COLO668 (cell line): ENCODE measurements around the gene ZNF536.
"Not testable (repeated sequence)": the region's sequence is repeated elsewhere in the genome, so short reads cannot be mapped to it uniquely, and the experiment has no call there.

Source experiments
- DNase-seq: peaks from one replicate; lab custom pipeline; 2025; ENCODE audit not compliant: unreplicated experiment; lab: John Stamatoyannopoulos, UW

Gene ZNF536

GRCh38 chr19:30473334-30473867, 101.2 kb downstream of the ZNF536 start:
- DNase-seq = no peak

GRCh38 chr19:30476997-30477396, 104.8 kb downstream of the ZNF536 start:
- no peak for DNase-seq

- DNase-seq = no peak
Observed at GRCh38 chr19:30479231-30479630, 107.0 kb downstream of the ZNF536 start.

DNA sequence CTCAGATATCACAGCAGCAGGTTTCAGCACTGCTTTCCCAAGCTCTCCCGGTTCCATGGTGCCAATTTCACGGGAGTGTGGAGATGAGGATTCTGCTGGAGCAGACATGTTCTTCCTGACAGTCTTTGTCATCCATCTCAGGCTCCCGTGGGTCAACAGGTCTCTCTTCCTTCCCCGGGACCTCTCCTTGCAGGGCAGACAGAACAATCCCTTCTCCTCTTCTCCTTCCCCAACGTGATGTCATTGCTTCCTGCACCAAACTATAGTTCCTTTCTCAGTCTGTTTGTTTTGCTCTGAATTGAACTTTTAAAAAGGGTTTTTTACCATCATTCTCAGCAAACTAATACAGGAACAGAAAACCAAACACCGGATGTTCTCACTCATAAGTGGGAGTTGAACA, 107.9 kb downstream of the ZNF536 start:
- no peak for DNase-seq

- DNase-seq = no peak
Observed at GRCh38 chr19:30481063-30481462, 108.9 kb downstream of the ZNF536 start.

DNA sequence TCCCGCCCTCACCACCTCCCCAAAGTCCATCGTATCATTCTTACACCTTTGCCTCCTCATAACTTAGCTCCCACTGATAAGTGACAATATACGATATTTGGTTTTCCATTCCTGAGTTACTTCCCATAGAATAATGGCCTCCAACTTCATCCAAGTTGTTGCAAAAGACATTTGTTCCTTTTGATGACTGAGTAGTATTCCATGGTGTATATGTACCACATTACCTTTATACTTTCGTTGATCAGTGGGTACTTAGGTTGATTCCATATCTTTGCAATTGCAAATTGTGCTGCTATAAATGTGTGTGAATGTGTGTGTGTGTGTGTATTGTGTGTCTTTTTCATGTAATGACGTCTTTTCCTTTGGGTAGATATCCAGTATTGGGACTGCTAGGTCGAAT, 109.6 kb downstream of the ZNF536 start:
- no peak for DNase-seq

DNA sequence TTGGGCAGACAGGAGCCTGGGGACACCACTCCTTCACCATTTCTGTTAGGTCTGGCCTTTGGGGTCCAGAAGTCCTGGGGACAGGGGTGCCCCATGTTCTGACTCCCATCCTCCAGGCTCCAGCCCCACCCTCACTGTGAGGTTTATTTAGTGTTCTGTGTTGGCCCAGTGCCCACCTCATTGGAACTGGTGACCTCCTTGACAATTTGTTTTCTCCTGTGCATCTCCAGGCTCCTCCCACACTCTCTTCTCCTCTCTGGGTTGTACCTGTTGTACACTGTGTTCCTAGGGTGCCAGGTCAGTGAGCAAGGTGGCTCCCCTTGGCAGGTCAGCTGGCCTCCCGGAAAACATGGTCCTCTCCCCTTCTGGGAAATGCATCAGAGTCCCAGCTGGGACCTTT, 110.8 kb downstream of the ZNF536 start:
- no peak for DNase-seq

- not testable (repeated sequence) for DNase-seq
Observed at GRCh38 chr19:30486250-30486649, 114.1 kb downstream of the ZNF536 start.

- DNase-seq = no peak
Observed at GRCh38 chr19:30487178-30487577, 115.0 kb downstream of the ZNF536 start.

GRCh38 chr19:30488191-30488590, 116.0 kb downstream of the ZNF536 start:
- no peak for DNase-seq

DNA sequence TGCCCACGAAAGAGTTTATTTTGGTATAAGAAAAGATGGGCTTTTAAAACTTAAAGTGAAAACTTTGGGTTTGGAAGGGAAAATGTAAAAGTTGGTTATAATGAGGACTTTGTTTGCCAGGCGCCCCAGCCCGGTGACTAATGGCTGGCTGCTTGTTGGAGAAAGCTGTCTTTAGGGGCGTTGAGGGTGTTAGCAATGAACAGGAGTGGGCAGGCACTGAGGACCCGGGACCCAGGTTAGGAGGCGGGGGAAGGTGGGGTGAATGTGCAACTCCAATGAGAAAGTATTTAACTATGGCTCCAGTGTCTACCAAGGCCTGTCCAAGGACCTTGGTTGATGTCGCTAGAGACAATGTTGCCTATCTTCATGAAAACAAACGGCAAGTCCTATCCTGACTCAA, 118.6 kb downstream of the ZNF536 start:
- no peak for DNase-seq

DNA sequence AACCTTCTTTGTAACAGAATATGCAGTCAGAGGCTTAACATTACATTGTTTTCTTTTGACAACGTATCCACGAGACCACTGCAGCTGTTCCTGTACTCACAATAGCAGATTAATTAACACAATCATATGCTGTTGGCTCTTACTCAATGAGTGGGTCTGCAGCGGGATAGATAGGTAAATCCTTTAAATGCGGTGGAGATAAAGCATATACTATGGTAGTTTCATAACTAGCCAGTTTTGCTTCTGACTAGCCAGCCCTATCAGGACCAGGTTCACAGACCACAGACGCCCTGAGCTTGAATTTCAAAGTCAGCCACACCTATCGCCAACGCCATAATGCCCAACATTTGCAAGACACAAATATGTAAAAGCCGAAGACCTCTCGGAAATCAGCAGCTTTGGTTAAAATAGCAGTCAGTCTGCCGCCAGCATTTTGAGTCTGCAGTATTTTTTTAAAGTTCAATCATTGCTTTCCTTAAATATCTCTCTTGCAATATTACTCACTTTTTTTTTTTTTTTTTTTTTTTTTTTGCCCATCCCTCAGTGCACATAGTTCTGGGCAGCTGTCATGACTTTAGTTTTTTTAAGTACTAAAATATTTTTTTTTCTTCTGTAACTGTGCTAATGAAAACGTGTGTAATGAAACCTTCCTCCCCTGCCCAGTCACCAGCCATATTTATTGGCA, 120.5 kb downstream of the ZNF536 start:
- DNase-seq = no peak

- DNase-seq = no peak
Observed at GRCh38 chr19:30497034-30497433, 124.8 kb downstream of the ZNF536 start.

- not testable (repeated sequence) for DNase-seq
Observed at GRCh38 chr19:30498085-30498484, 125.9 kb downstream of the ZNF536 start.

DNA sequence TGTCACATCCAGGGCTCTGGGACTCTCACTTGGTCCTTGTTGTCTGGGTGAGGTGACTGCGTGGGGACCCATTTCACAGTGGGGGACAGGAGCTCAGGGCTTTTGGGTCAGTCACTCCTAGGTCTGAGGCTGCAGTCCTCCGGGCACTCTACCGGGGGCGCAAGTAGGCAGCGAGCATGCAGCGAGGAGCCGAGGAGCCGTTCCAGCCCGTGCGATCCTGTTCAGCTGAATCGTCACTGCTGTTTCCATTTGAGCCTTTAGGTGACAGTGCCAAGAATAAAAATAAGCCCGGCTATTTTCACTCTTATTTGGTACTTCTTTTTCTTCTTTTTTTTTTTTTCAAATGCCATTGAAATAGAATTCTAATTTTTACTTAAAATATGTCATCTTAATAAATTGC, 126.5 kb downstream of the ZNF536 start:
- no peak for DNase-seq

- DNase-seq = no peak
Observed at GRCh38 chr19:30504272-30504671, 132.1 kb downstream of the ZNF536 start.

GRCh38 chr19:30512176-30513081, 140.2 kb downstream of the ZNF536 start:
- DNase-seq = no peak

DNA sequence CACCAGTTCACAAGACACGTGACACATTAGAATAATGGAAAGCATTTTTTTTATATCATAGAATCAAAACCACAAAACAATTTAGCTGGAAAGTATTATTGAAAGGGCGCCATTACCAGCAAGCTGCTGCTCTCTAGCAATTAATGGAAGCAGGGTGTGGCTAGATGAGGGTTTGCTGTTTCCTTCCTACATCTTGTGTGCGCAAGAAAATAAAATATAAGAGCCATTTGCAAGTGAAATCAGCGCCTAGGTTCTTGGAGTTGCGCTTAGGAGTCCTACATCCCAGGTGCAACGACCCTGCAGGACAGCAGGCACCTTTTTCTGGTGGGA, 140.9 kb downstream of the ZNF536 start:
- DNase-seq = no peak

- DNase-seq = no peak
Observed at GRCh38 chr19:30516111-30516510, 143.9 kb downstream of the ZNF536 start.

GRCh38 chr19:30516531-30516930, 144.3 kb downstream of the ZNF536 start:
- DNase-seq = no peak

GRCh38 chr19:30518965-30519606, 146.9 kb downstream of the ZNF536 start:
- no peak for DNase-seq
